ENCODE data around the gene IL11.

IL11 gene

DNA sequence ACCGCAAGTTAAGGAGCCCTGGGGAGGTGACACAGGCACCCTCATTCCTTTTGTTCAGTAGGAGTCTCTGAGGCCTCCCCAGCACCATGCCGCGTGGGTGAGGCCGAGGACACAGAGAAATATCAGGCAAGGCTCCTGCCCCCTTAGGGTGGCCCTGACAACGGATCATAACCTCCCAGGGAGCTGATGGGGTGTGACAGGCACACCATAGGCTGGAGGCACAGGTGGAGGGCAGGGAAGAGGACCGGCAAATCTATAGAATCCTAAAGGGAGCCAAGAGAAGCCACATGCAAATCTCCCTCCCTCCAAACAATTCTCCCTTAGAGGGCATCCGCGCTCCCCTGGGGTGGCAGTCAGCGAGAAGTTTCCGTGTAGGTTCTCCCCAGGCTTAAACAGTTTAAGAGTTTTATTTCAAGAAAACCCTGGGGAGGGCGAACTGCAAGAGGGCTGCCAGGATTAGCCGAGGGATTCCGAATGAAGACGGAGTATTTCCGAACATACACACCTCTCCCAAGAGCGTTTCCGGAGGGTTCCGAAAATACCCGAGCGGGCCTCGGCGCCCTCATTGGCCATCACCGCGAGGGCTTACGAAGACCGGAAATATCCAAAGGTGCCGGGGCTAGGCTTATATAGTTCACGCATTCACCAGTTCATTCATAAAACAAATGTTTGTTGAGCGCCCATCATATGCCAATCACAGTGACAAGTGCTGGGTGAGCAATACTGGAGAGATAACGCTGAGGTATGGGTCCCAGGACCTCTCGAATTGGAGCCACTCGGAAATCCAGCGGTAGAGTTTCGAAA lies 14.9 kb upstream of the IL11 start:
- H3K4me1 ChIP-seq = peaks cover 20% of the 10 kb centered on the region
- H3K4me2 ChIP-seq (ENCODE audit: low read length) = peak overlapping the region; percentile 87
- no peaks in the 10 kb centered on the region for H3K27me3 ChIP-seq (ENCODE audit: control insufficient read depth, insufficient read depth, low read length)
- peaks cover 29% of the 10 kb centered on the region for H3K79me2 ChIP-seq
- peak overlapping the region; percentile 72 for H3K4me3 ChIP-seq (ENCODE audit: low read depth, low read length)
- TF ChIP-seq, protein P1, sequence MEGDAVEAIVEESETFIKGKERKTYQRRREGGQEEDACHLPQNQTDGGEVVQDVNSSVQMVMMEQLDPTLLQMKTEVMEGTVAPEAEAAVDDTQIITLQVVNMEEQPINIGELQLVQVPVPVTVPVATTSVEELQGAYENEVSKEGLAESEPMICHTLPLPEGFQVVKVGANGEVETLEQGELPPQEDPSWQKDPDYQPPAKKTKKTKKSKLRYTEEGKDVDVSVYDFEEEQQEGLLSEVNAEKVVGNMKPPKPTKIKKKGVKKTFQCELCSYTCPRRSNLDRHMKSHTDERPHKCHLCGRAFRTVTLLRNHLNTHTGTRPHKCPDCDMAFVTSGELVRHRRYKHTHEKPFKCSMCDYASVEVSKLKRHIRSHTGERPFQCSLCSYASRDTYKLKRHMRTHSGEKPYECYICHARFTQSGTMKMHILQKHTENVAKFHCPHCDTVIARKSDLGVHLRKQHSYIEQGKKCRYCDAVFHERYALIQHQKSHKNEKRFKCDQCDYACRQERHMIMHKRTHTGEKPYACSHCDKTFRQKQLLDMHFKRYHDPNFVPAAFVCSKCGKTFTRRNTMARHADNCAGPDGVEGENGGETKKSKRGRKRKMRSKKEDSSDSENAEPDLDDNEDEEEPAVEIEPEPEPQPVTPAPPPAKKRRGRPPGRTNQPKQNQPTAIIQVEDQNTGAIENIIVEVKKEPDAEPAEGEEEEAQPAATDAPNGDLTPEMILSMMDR (IDR thresholded peaks at IDR 0.05) = peak; percentile 1
- H3K27ac ChIP-seq = peak overlapping the region; percentile 94
- H3K9ac ChIP-seq = peak overlapping the region; percentile 69
- no peaks in the 10 kb centered on the region for H3K36me3 ChIP-seq (ENCODE audit: control insufficient read depth, insufficient read depth, low read length)
- H3K9me3 ChIP-seq (ENCODE audit: control insufficient read depth, low read length) = no peaks in the 10 kb centered on the region
- H2AFZ ChIP-seq = peak overlapping the region; percentile 75

DNA sequence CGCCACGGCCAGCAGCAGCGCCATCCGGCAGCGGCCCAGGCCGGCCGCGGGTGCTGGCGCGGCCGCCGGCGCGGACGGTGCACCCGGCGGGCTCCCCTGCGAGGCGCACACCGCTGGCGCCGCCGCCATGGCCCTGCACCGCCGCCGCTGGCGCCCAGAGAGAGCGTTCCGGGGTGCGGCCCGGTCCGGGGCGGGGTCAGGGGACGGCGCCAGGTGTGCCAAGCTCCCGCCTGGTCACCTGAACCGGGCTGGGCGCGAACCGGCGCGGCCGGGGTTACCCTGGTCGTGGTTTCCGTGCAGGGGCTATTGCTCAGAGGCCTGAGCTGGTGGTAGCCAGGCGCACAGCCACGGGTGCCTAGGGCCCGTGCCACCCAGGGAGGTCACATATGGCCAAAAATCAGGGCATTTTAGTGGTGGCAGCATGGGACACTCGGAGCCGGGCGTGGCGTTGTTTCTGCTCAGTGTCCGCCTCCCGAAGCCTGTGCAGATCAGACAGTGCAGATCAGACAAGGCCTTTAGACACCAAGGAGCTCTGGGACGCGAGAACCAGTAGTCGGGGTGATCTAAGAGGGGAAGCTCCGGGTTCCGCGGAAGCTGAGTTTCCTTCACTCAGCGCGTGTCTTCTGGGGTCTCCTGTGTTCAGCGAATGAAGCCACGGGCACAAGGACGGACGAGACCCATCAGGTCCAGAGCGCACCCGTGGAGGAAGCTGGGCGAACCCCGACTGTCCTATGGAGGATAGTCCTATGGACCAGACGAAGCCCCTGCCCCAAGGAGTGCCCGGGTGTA lies 14.1 kb upstream of the IL11 start, which contains the start of gene TMEM238:
TMEM238 (minus strand) TSS at position 162 of the 789 bp plus-strand sequence; CDS start at position 129, 33 bp downstream.
- Histone ChIP-seq H3K4me2 (ENCODE audit: low read length) (peak within 1 kb of the TSS; percentile 87), H3K9ac (peak within 1 kb of the TSS; percentile 69), H3K79me2 (peaks cover 29% of the 10 kb centered on the region), H3K4me3 (ENCODE audit: low read depth, low read length) (peak within 1 kb of the TSS; percentile 72), H3K36me3 (ENCODE audit: control insufficient read depth, insufficient read depth, low read length) (no peaks in the 10 kb centered on the region), H2AFZ (peak within 1 kb of the TSS; percentile 82), H3K4me1 (peaks cover 20% of the 10 kb centered on the region), H3K27ac (peak within 1 kb of the TSS; percentile 94), H3K27me3 (ENCODE audit: control insufficient read depth, insufficient read depth, low read length) (no peaks in the 10 kb centered on the region), H3K9me3 (ENCODE audit: control insufficient read depth, low read length) (no peaks in the 10 kb centered on the region)
- TF ChIP-seq, protein P1 (IDR thresholded peaks at IDR 0.05) = no peak

DNA sequence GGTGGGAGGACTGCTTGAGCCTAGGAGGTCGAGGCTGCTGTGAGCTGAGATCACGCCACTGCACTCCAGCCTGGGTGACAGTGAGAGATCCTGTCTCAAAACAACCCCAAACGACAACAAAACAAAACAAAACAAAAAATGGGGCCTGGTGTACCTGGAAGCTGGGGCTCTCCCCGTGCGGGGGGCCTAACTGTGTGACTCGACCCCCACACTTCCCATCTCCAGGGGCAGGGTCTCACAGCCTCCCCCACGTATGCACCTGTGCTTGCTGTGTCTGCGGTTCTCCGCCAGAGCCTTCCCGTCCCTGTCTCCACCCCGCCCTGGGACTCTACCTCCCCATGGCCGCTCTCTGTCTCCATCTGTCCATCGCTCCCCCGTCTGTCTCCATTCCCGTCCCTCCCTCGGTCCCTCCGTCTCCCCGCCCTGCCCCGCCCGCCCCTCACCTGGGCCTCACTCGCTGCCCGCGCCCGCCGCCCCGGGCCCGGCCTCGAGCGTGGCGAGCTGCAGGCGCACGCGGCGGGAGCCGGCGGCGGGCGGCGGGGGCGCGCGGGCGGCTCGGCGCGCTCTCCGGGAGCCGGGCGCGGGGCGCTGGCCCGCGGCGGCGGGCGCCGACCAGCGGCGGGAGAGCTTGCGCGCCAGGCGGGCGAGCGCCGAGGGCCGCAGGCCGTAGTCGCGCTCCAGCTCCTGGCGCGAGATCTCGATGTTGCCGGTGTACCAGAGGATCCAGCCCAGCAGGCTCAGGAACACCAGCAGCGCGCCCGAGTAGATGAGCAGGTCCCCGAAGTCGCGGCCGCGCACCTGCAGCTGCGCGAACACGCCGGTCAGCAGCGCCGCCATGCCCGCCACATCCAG lies 13.2 kb upstream of the IL11 start:
- Histone ChIP-seq H3K9me3 (ENCODE audit: control insufficient read depth, low read length) (no peaks in the 10 kb centered on the region), H3K4me2 (ENCODE audit: low read length) (peak overlapping the region; percentile 68), H3K79me2 (peaks cover 26% of the 10 kb centered on the region), H3K36me3 (ENCODE audit: control insufficient read depth, insufficient read depth, low read length) (no peaks in the 10 kb centered on the region), H2AFZ (peak overlapping the region; percentile 82), H3K27ac (peak overlapping the region; percentile 94), H3K4me3 (ENCODE audit: low read depth, low read length) (peak overlapping the region; percentile 38), H3K4me1 (peaks cover 20% of the 10 kb centered on the region), H3K27me3 (ENCODE audit: control insufficient read depth, insufficient read depth, low read length) (no peaks in the 10 kb centered on the region), H3K9ac (peak overlapping the region; percentile 61)
- TF ChIP-seq, protein P1 (IDR thresholded peaks at IDR 0.05) = no peak

DNA sequence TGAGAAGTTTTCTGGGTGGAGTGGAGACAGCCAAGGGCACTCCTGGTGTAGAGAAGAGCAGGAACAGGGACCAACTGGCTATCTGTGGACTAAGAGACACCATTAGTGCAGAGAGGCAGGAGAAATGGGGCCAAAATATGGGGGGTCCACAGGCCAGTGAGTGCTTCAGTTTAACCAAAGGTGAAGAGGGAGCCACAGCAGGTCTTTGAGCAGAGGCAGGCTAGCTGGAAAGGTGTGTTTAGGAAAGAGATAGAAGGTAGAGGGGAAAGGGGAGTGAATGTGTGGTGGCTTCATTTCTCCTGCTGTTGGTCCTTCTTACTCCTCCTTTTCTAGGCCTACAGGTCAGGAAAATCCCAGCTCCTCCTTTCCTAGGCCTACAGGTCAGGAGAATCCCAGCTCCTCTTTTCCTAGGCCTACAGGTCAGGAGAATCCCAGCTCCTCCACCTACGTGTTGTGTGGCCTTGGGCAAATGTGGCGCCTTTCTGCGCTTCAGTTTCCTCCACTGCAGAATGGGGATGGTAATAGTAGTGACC lies 12.3 kb upstream of the IL11 start:
- Histone ChIP-seq H3K4me1 (peaks cover 15% of the 10 kb centered on the region), H3K79me2 (peaks cover 17% of the 10 kb centered on the region), H3K4me3 (ENCODE audit: low read depth, low read length) (no peak overlapping the region), H3K9ac (no peak overlapping the region), H2AFZ (peak overlapping the region; percentile 82), H3K36me3 (ENCODE audit: control insufficient read depth, insufficient read depth, low read length) (no peaks in the 10 kb centered on the region), H3K4me2 (ENCODE audit: low read length) (no peak overlapping the region), H3K27me3 (ENCODE audit: control insufficient read depth, insufficient read depth, low read length) (no peaks in the 10 kb centered on the region), H3K27ac (no peak overlapping the region), H3K9me3 (ENCODE audit: control insufficient read depth, low read length) (no peaks in the 10 kb centered on the region)
- TF ChIP-seq, protein P1 (IDR thresholded peaks at IDR 0.05) = no peak

Measured in parathyroid adenoma (tissue), 2 donors.